ENCODE measurements around the gene CLN3. TPM values are rescaled to one million over a fixed set of nuclear protein-coding genes. Genes with fewer than 3 reads are reported as not detected.
A peak's percentile ranks its signal among the peaks of the same experiment; 100 is the strongest.
"Not testable (repeated sequence)": the region's sequence is repeated elsewhere in the genome, so short reads cannot be mapped to it uniquely, and the experiment has no call there.

The CLN3 gene
- total RNA-seq, 1 experiment from 2014 or later: 70.3 TPM

DNA sequence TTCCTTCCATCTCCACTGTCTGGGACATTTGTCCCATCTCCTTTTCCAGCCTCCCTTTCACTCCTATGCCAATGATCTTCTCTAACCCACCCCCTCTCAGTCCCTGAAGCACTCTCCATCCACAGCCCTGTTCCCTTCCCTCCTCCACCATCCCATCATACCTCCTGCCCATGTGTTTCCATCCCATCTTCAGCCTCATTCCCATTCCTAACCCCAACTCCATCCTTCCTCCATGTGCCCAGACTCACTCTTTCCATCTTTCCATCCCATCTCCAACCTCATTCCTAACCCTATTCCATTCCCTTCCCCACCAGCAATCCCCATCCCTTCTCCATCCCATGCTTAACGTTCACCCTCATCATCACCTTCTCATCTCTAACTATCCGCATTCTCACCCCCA is 10.4 kb upstream of the CLN3 start:
- H4K20me1 ChIP-seq (ENCODE audit: insufficient read depth): no peaks in the 10 kb centered on the region
- POLR2A ChIA-PET (ENCODE audit: unreplicated experiment): no interaction called here
- H3K9me3 ChIP-seq (ENCODE audit: insufficient read depth, low read depth): no peaks in the 10 kb centered on the region
- BruUV-seq (replicated peaks): no TSS peak
- TF ChIP-seq, protein P1, sequence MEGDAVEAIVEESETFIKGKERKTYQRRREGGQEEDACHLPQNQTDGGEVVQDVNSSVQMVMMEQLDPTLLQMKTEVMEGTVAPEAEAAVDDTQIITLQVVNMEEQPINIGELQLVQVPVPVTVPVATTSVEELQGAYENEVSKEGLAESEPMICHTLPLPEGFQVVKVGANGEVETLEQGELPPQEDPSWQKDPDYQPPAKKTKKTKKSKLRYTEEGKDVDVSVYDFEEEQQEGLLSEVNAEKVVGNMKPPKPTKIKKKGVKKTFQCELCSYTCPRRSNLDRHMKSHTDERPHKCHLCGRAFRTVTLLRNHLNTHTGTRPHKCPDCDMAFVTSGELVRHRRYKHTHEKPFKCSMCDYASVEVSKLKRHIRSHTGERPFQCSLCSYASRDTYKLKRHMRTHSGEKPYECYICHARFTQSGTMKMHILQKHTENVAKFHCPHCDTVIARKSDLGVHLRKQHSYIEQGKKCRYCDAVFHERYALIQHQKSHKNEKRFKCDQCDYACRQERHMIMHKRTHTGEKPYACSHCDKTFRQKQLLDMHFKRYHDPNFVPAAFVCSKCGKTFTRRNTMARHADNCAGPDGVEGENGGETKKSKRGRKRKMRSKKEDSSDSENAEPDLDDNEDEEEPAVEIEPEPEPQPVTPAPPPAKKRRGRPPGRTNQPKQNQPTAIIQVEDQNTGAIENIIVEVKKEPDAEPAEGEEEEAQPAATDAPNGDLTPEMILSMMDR (conservative IDR thresholded peaks at IDR 0.05): no peak
- TF ChIP-seq EZH2 (IDR thresholded peaks at IDR 0.05; ENCODE audit: low read depth): no peak
- H3K79me2 ChIP-seq (ENCODE audit: low read depth): no peaks in the 10 kb centered on the region
- intact Hi-C loops (cut with micrococcal nuclease; ENCODE audit: unreplicated experiment): no loop called here
- no peak for DNase-seq
- no peaks in the 10 kb centered on the region for H3K27me3 ChIP-seq (ENCODE audit: insufficient read depth, low read depth)
- CTCF ChIA-PET: no interaction called here
- no peak overlapping the region for H3K4me2 ChIP-seq
- no peak overlapping the region for H2AFZ ChIP-seq
- H3K4me3 ChIP-seq: no peak overlapping the region
- no peaks in the 10 kb centered on the region for H3K9me2 ChIP-seq (ENCODE audit: insufficient read depth)
- peaks cover 47% of the 10 kb centered on the region for H3F3A ChIP-seq (ENCODE audit: insufficient read depth, low read depth)
- H3K4me1 ChIP-seq (replicated peaks; ENCODE audit: insufficient read depth): peaks cover 49% of the 10 kb centered on the region
- H3K36me3 ChIP-seq (ENCODE audit: low read depth): no peaks in the 10 kb centered on the region
- H3K27ac ChIP-seq: no peak overlapping the region

DNA sequence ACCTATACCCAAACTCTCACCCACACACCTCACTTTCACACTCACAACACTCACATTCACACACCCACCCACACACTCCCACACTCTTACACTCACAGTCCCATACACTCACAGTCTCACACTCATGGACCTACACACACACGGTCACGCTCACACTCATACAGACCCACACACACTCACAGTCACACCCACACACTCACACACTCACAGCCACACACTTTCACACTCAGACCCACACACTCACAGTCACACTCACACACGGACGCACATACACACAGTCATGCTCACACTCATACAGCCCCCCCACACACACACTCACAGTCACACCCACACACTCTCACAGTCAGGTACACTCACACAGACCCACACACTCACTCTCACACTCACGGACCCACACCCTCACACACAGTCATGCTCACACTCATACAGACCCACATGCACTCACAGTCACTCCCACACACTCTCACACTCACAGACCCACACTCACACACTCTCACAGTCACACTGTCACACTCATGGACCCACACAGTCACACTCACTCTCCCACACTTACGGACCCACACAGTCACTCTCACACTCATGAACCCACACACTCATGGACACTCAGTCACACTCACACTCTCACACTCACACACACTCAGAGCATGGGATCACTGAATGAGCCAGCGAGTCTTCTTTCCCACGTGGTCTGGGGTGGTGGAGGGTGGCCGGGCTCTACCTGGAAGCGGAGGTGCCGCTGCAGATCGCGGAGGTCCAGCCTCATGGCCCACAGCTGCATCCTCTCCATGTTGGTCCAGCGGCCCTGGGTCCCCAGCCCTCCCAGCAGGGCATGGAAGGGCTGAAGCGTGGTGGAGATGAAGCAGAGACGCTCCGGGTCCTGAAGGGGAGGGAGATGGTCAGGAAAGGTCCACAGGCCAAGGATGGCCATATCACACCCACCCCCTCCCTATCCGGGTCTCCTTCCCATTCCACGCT is 9.7 kb upstream of the CLN3 start:
- no TSS peak for BruUV-seq (replicated peaks)
- DNase-seq: no peak
- Histone ChIP-seq H3K4me2 (no peak overlapping the region), H4K20me1 (ENCODE audit: insufficient read depth) (no peaks in the 10 kb centered on the region), H3F3A (ENCODE audit: insufficient read depth, low read depth) (peaks cover 47% of the 10 kb centered on the region), H2AFZ (no peak overlapping the region), H3K27ac (no peak overlapping the region), H3K4me3 (no peak overlapping the region), H3K27me3 (ENCODE audit: insufficient read depth, low read depth) (no peaks in the 10 kb centered on the region), H3K79me2 (ENCODE audit: low read depth) (no peaks in the 10 kb centered on the region), H3K9me2 (ENCODE audit: insufficient read depth) (no peaks in the 10 kb centered on the region), H3K9me3 (ENCODE audit: insufficient read depth, low read depth) (no peaks in the 10 kb centered on the region), H3K36me3 (ENCODE audit: low read depth) (no peaks in the 10 kb centered on the region), H3K4me1 (replicated peaks; ENCODE audit: insufficient read depth) (peaks cover 45% of the 10 kb centered on the region)
- intact Hi-C loops (cut with micrococcal nuclease; ENCODE audit: unreplicated experiment): no loop called here
- TF ChIP-seq EZH2 (IDR thresholded peaks at IDR 0.05; ENCODE audit: low read depth): no peak
- TF ChIP-seq, protein P1 (conservative IDR thresholded peaks at IDR 0.05): no peak
- ChIA-PET CTCF (no interaction called here), POLR2A (ENCODE audit: unreplicated experiment) (interaction anchor here (0.6 kb wide), 1 partner anchor 9 kb away, joined by 5 read pairs; no protein-coding TSS in a partner anchor)

DNA sequence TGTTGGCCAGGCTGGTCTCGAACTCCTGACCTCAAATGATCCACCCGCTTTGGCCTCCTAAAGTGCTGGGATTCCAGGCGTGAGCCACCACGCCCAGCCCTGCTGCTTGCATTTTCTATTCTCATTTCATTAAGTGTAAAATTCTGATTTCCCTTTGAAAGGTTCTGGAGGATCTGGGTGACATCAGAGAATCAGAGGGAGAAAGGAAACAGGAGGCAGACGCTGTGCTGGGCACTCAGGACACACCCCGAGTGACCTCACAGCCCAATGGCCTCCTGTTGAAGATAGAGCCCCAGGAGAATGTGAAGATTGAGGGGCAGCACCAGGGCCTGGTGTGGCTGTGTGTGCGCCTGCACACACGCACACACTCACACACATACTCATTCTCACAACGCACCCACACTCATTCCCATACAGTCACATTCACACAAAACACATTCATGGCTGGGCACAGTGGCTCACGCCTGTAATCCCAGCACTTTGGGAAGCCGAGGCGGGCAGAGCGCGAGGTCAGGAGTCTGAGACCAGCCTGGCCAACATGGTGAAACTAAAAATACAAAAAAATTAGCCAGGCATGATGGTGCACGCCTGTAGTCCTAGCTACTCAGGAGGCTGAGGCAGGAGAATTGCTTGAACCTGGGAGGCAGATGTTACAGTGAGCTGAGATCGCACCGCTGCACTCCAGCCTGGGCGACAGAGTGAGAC is 8.8 kb upstream of the CLN3 start:
- H3K4me3 ChIP-seq; H2AFZ ChIP-seq; DNase-seq; H3K79me2 ChIP-seq (ENCODE audit: low read depth); intact Hi-C loops (cut with micrococcal nuclease; ENCODE audit: unreplicated experiment); H4K20me1 ChIP-seq (ENCODE audit: insufficient read depth); H3K9me3 ChIP-seq (ENCODE audit: insufficient read depth, low read depth); H3K27me3 ChIP-seq (ENCODE audit: insufficient read depth, low read depth); CTCF ChIA-PET; H3K36me3 ChIP-seq (ENCODE audit: low read depth); H3K9me2 ChIP-seq (ENCODE audit: insufficient read depth): not testable (repeated sequence)
- POLR2A ChIA-PET (ENCODE audit: unreplicated experiment): interaction anchor here (0.5 kb wide), 1 partner anchor 96 kb away, joined by 3 read pairs; the partner anchor contains the start of gene SULT1A2
- BruUV-seq (replicated peaks): TSS peak; percentile 22
- Histone ChIP-seq H3K4me2 (peak overlapping the region; percentile 5; the same call in 1 of the 2 replicates), H3K27ac (0 out of 2 replicates have a peak overlapping the region, but pooled peaks have one; percentile 2), H3F3A (ENCODE audit: insufficient read depth, low read depth) (peaks cover 39% of the 10 kb centered on the region), H3K4me1 (replicated peaks; ENCODE audit: insufficient read depth) (peaks cover 36% of the 10 kb centered on the region)
